SU-DHL-6 (cell line): Measurements from ENCODE around the gene SOAT2.

Source experiments
- H2AFZ ChIP-seq: fragments of 200-600 bp; sonication (generic); 2 replicates; pipeline ENCODE4 v1.6.1; 2014; ENCODE audit warnings: low read depth, mild to moderate bottlenecking, moderate library complexity, mixed read lengths, antibody characterized with exemption, low read length; ENCODE audit not compliant: severe bottlenecking
- H3F3A ChIP-seq: fragments of 200-600 bp; shearing (Covaris generic); 2 replicates; pipeline ENCODE4 v1.6.0; 2016; ENCODE audit warnings: antibody characterized with exemption, mild to moderate bottlenecking; ENCODE audit not compliant: insufficient read depth
- H3K27ac ChIP-seq: fragments of 200-600 bp; sonication (generic); 2 replicates; pipeline ENCODE4 v1.5.1; 2016; ENCODE audit warnings: low read depth, mild to moderate bottlenecking, low read length, moderate library complexity, mixed read lengths
- H3K27me3 ChIP-seq: fragments of 200-600 bp; sonication (generic), shearing (Covaris generic); 2 replicates; pipeline ENCODE4 v1.6.0; 2014; ENCODE audit warnings: mild to moderate bottlenecking, low read length
- H3K36me3 ChIP-seq: fragments of 200-600 bp; sonication (generic); 2 replicates; pipeline ENCODE4 v1.6.1; 2014; ENCODE audit warnings: mild to moderate bottlenecking, low read length, mixed read lengths
- H3K4me2 ChIP-seq: fragments of 300-600, 200-600 bp; shearing (Covaris generic), sonication (generic); 2 replicates; pipeline ENCODE4 v1.6.0; 2014; ENCODE audit warnings: low read length, low read depth, mild to moderate bottlenecking; ENCODE audit not compliant: poor library complexity, severe bottlenecking
- H3K4me3 ChIP-seq: fragments of 200-600 bp; sonication (generic); 2 replicates; pipeline ENCODE4 v1.5.1; 2014; ENCODE audit warnings: antibody characterized with exemption, low read length, mild to moderate bottlenecking, mixed read lengths; ENCODE audit not compliant: insufficient read depth, poor library complexity, severe bottlenecking
- H3K79me2 ChIP-seq: fragments of 200-600 bp; sonication (generic); 2 replicates; pipeline ENCODE4 v1.6.1; 2014; ENCODE audit warnings: mild to moderate bottlenecking, low read length, moderate library complexity; ENCODE audit not compliant: insufficient read depth
- H3K9ac ChIP-seq: fragments of 200-600 bp; sonication (generic); 2 replicates; pipeline ENCODE4 v1.7.0; 2014; ENCODE audit warnings: mild to moderate bottlenecking, low read length
- H3K9me2 ChIP-seq: fragments of 200-600 bp; sonication (generic); replicated peaks from 2 replicates; pipeline ENCODE4 v1.6.1; 2014; ENCODE audit warnings: low read length; ENCODE audit not compliant: insufficient read depth
- H3K9me3 ChIP-seq: fragments of 200-600 bp; sonication (generic); 2 replicates; pipeline ENCODE4 v1.6.1; 2014; ENCODE audit warnings: low read length, mixed read lengths; ENCODE audit not compliant: insufficient read depth
- H4K20me1 ChIP-seq: fragments of 200-600 bp; sonication (generic); 2 replicates; pipeline ENCODE4 v1.6.1; 2014; ENCODE audit warnings: low read depth, mild to moderate bottlenecking, antibody characterized with exemption, low read length, moderate library complexity, mixed read lengths
- EZH2phosphoT487 ChIP-seq: fragments of 200-600 bp; sonication (generic), shearing (Covaris generic); conservative IDR thresholded peaks from 2 replicates; pipeline ENCODE4 v1.6.1; 2018; ENCODE audit warnings: mild to moderate bottlenecking, antibody characterized with exemption, low read length, moderate library complexity, mixed read lengths
- TF ChIP-seq, protein P1 (sequence below): fragments of 200-600 bp; sonication (generic); IDR thresholded peaks from one replicate; pipeline ENCODE4 v1.5.1; 2017; ENCODE audit warnings: antibody characterized with exemption, mild to moderate bottlenecking, low read length, moderate library complexity; ENCODE audit not compliant: insufficient read depth, poor library complexity, severe bottlenecking

The SOAT2 gene

DNA sequence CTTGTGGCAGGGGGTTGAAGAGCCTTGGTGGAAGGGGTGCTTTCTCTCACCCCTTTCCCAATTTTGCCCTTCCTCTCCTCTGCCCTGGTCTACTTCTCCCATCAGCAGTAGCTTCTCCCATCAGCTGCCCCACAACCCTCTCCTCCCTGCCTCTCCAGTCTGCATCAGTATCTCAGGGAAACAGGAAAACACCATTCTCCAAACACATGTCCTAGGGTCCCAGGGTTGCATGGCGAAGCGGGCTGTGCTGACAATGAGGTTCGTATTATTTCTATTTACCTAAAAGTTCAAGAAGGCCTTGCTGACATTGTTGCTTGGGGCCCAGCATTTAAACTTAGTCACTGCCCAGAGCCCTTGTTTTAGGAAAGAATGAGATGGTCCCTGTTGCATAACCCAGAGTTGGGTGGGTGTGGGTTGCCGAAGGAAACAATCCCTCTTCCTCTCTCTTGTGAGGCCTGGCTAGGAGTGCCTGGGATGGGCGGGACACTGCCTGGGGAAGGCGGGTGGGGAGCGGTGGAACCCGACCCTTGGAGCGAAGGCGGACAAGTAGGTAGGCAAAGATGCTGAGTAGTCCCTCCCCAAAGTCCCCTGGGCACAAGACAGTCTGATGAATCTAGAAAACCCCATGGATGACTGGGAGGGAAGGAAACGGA is 7.1 kb upstream of the SOAT2 start:
- H2AFZ ChIP-seq: no peak overlapping the region
- H3K9ac ChIP-seq: no peak overlapping the region
- TF ChIP-seq, protein P1, sequence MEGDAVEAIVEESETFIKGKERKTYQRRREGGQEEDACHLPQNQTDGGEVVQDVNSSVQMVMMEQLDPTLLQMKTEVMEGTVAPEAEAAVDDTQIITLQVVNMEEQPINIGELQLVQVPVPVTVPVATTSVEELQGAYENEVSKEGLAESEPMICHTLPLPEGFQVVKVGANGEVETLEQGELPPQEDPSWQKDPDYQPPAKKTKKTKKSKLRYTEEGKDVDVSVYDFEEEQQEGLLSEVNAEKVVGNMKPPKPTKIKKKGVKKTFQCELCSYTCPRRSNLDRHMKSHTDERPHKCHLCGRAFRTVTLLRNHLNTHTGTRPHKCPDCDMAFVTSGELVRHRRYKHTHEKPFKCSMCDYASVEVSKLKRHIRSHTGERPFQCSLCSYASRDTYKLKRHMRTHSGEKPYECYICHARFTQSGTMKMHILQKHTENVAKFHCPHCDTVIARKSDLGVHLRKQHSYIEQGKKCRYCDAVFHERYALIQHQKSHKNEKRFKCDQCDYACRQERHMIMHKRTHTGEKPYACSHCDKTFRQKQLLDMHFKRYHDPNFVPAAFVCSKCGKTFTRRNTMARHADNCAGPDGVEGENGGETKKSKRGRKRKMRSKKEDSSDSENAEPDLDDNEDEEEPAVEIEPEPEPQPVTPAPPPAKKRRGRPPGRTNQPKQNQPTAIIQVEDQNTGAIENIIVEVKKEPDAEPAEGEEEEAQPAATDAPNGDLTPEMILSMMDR: no peak
- no peak for TF ChIP-seq EZH2phosphoT487
- no peaks in the 10 kb centered on the region for H3K79me2 ChIP-seq
- H3K4me3 ChIP-seq: no peak overlapping the region
- H3K9me2 ChIP-seq: no peaks in the 10 kb centered on the region
- no peaks in the 10 kb centered on the region for H3K36me3 ChIP-seq
- no peak overlapping the region for H3K4me2 ChIP-seq
- no peaks in the 10 kb centered on the region for H3K9me3 ChIP-seq
- no peaks in the 10 kb centered on the region for H4K20me1 ChIP-seq
- peaks cover 11% of the 10 kb centered on the region for H3F3A ChIP-seq
- no peak overlapping the region for H3K27ac ChIP-seq
- no peaks in the 10 kb centered on the region for H3K27me3 ChIP-seq

GRCh38 chr12:53096759-53097158 is 6.5 kb upstream of the SOAT2 start:
- H4K20me1 ChIP-seq: no peaks in the 10 kb centered on the region
- H3K27me3 ChIP-seq: no peaks in the 10 kb centered on the region
- no peaks in the 10 kb centered on the region for H3K36me3 ChIP-seq
- no peak overlapping the region for H3K27ac ChIP-seq
- H3F3A ChIP-seq: peaks cover 11% of the 10 kb centered on the region
- H3K79me2 ChIP-seq: no peaks in the 10 kb centered on the region
- H3K4me3 ChIP-seq: no peak overlapping the region
- no peaks in the 10 kb centered on the region for H3K9me3 ChIP-seq
- H3K9me2 ChIP-seq: no peaks in the 10 kb centered on the region
- TF ChIP-seq, protein P1: no peak
- no peak for TF ChIP-seq EZH2phosphoT487
- no peak overlapping the region for H3K9ac ChIP-seq
- H2AFZ ChIP-seq: no peak overlapping the region
- H3K4me2 ChIP-seq: no peak overlapping the region

GRCh38 chr12:53097207-53097563 is 6.1 kb upstream of the SOAT2 start:
- Histone ChIP-seq H3K4me3 (peak overlapping the region; percentile 45), H3K79me2 (no peaks in the 10 kb centered on the region), H3F3A (peaks cover 11% of the 10 kb centered on the region), H2AFZ (peak overlapping the region; percentile 84), H3K4me2 (peak overlapping the region; percentile 69), H3K27me3 (no peaks in the 10 kb centered on the region), H3K36me3 (no peaks in the 10 kb centered on the region), H4K20me1 (no peaks in the 10 kb centered on the region), H3K9ac (peak overlapping the region; percentile 58), H3K9me3 (no peaks in the 10 kb centered on the region), H3K9me2 (no peaks in the 10 kb centered on the region), H3K27ac (no peak overlapping the region)
- TF ChIP-seq EZH2phosphoT487: no peak
- TF ChIP-seq, protein P1: no peak
